ENCODE data around the gene UBAC2. TPM values are rescaled to one million over a fixed set of nuclear protein-coding genes. Genes with fewer than 3 reads are reported as not detected.

UBAC2 gene
- total and polyA plus RNA-seq, 5 donors from 2014 or later = 62.8 to 122 (median 101) TPM

- peaks cover 20% of the 10 kb centered on the region for H3K36me3 ChIP-seq (ENCODE audit: control insufficient read depth, insufficient read depth, low read length)
- Mint-ChIP-seq H3K27me3 (no peaks in the 10 kb centered on the region), H3K36me3 (peaks cover 31% of the 10 kb centered on the region), H3K27ac (peak overlapping the region; percentile 92 to 95 (median 94)), H3K4me1 (peaks cover 29 to 90% (median 55%) of the 10 kb centered on the region in 4 donors), H3K4me3 (peak overlapping the region in 3 of 4 donors; percentile 65 to 78 (median 65)), H3K9me3 (no peaks in the 10 kb centered on the region)
- H3K9me3 ChIP-seq (ENCODE audit: control insufficient read depth in 2 of 2, low read length in 2 of 2) = no peaks in the 10 kb centered on the region
- peak overlapping the region; percentile 37 for H3K4me3 ChIP-seq (ENCODE audit: low read depth, low read length)
- H3K4me1 ChIP-seq (ENCODE audit: control insufficient read depth, insufficient read depth, low read length, poor library complexity, severe bottlenecking) = peaks cover 64% of the 10 kb centered on the region
- H3K27me3 ChIP-seq (ENCODE audit: control insufficient read depth, insufficient read depth, low read length) = no peaks in the 10 kb centered on the region
- DNase-seq (no peak), ATAC-seq (ENCODE audit: low read depth in 2 of 2) (no peak)
- H3K27ac ChIP-seq (ENCODE audit: insufficient read depth, low read length, poor library complexity, severe bottlenecking) = peak overlapping the region; percentile 63
These were observed 179.5 kb downstream of the UBAC2 start for GRCh38 chr13:99379856-99380801.

GRCh38 chr13:99380921-99381645, 180.4 kb downstream of the UBAC2 start:
- Histone ChIP-seq H3K9me3 (ENCODE audit: control insufficient read depth in 2 of 2, low read length in 2 of 2) (no peaks in the 10 kb centered on the region), H3K27me3 (ENCODE audit: control insufficient read depth, insufficient read depth, low read length) (no peaks in the 10 kb centered on the region), H3K4me1 (ENCODE audit: control insufficient read depth, insufficient read depth, low read length, poor library complexity, severe bottlenecking) (peaks cover 56% of the 10 kb centered on the region), H3K27ac (ENCODE audit: insufficient read depth, low read length, poor library complexity, severe bottlenecking) (peak overlapping the region; percentile 63), H3K4me3 (ENCODE audit: low read depth, low read length) (peak overlapping the region; percentile 37), H3K36me3 (ENCODE audit: control insufficient read depth, insufficient read depth, low read length) (peaks cover 29% of the 10 kb centered on the region)
- Mint-ChIP-seq H3K9me3 (no peaks in the 10 kb centered on the region), H3K36me3 (peaks cover 32% of the 10 kb centered on the region), H3K27me3 (no peaks in the 10 kb centered on the region), H3K4me1 (peaks cover 23 to 90% (median 51%) of the 10 kb centered on the region in 4 donors), H3K4me3 (peak overlapping the region in 3 of 4 donors; percentile 65 to 78 (median 65)), H3K27ac (peak overlapping the region; percentile 92 to 95 (median 94))
- peak in 2 of 3 donors; percentile 50 to 81 for DNase-seq
- ATAC-seq (ENCODE audit: low read depth in 2 of 2) = peak; percentile 67 to 71

- peaks cover 26% of the 10 kb centered on the region for H3K36me3 Mint-ChIP-seq
- peak overlapping the region; percentile 15 for H3K4me3 ChIP-seq (ENCODE audit: low read depth, low read length)
- no peaks in the 10 kb centered on the region for H3K9me3 ChIP-seq (ENCODE audit: control insufficient read depth in 2 of 2, low read length in 2 of 2)
- H3K4me1 Mint-ChIP-seq = peaks cover 23 to 89% (median 50%) of the 10 kb centered on the region in 4 donors
- peak overlapping the region; percentile 92 to 95 (median 94) for H3K27ac Mint-ChIP-seq
- H3K27me3 Mint-ChIP-seq = no peaks in the 10 kb centered on the region
- H3K27ac ChIP-seq (ENCODE audit: insufficient read depth, low read length, poor library complexity, severe bottlenecking) = peak overlapping the region; percentile 63
- peaks cover 30% of the 10 kb centered on the region for H3K36me3 ChIP-seq (ENCODE audit: control insufficient read depth, insufficient read depth, low read length)
- H3K4me3 Mint-ChIP-seq = peak overlapping the region; percentile 64 to 78 (median 70)
- H3K9me3 Mint-ChIP-seq = no peaks in the 10 kb centered on the region
- no peaks in the 10 kb centered on the region for H3K27me3 ChIP-seq (ENCODE audit: control insufficient read depth, insufficient read depth, low read length)
- peaks cover 54% of the 10 kb centered on the region for H3K4me1 ChIP-seq (ENCODE audit: control insufficient read depth, insufficient read depth, low read length, poor library complexity, severe bottlenecking)
- no peak for DNase-seq
- ATAC-seq (ENCODE audit: low read depth in 2 of 2) = no peak
These were observed 181.1 kb downstream of the UBAC2 start for GRCh38 chr13:99381766-99382165.

- Mint-ChIP-seq H3K36me3 (peaks cover 25% of the 10 kb centered on the region), H3K27me3 (no peaks in the 10 kb centered on the region), H3K4me3 (peak overlapping the region in 3 of 4 donors; percentile 65 to 80 (median 75)), H3K4me1 (peaks cover 27 to 90% (median 54%) of the 10 kb centered on the region in 4 donors), H3K27ac (peak overlapping the region; percentile 92 to 95 (median 94)), H3K9me3 (no peaks in the 10 kb centered on the region)
- peak in 1 of 3 donors; percentile 44 for DNase-seq
- H3K4me3 ChIP-seq (ENCODE audit: low read depth, low read length) = peak overlapping the region; percentile 31
- peak; percentile 14 to 28 for ATAC-seq (ENCODE audit: low read depth in 2 of 2)
- no peaks in the 10 kb centered on the region for H3K9me3 ChIP-seq (ENCODE audit: control insufficient read depth in 2 of 2, low read length in 2 of 2)
- peaks cover 62% of the 10 kb centered on the region for H3K4me1 ChIP-seq (ENCODE audit: control insufficient read depth, insufficient read depth, low read length, poor library complexity, severe bottlenecking)
- peaks cover 25% of the 10 kb centered on the region for H3K36me3 ChIP-seq (ENCODE audit: control insufficient read depth, insufficient read depth, low read length)
- H3K27ac ChIP-seq (ENCODE audit: insufficient read depth, low read length, poor library complexity, severe bottlenecking) = peak overlapping the region; percentile 24
- no peaks in the 10 kb centered on the region for H3K27me3 ChIP-seq (ENCODE audit: control insufficient read depth, insufficient read depth, low read length)
These were observed 181.9 kb downstream of the UBAC2 start for GRCh38 chr13:99382428-99383133.

- Histone ChIP-seq H3K4me3 (ENCODE audit: low read depth, low read length) (no peak overlapping the region), H3K4me1 (ENCODE audit: control insufficient read depth, insufficient read depth, low read length, poor library complexity, severe bottlenecking) (peaks cover 65% of the 10 kb centered on the region), H3K27ac (ENCODE audit: insufficient read depth, low read length, poor library complexity, severe bottlenecking) (peak overlapping the region; percentile 24), H3K9me3 (ENCODE audit: control insufficient read depth in 2 of 2, low read length in 2 of 2) (no peaks in the 10 kb centered on the region), H3K36me3 (ENCODE audit: control insufficient read depth, insufficient read depth, low read length) (peaks cover 20% of the 10 kb centered on the region), H3K27me3 (ENCODE audit: control insufficient read depth, insufficient read depth, low read length) (no peaks in the 10 kb centered on the region)
- Mint-ChIP-seq H3K36me3 (peaks cover 21% of the 10 kb centered on the region), H3K9me3 (no peaks in the 10 kb centered on the region), H3K4me3 (peak overlapping the region in 3 of 4 donors; percentile 65 to 80 (median 75)), H3K27ac (peak overlapping the region; percentile 92 to 95 (median 94)), H3K4me1 (peaks cover 28 to 94% (median 59%) of the 10 kb centered on the region in 4 donors), H3K27me3 (no peaks in the 10 kb centered on the region)
- DNase-seq (no peak), ATAC-seq (ENCODE audit: low read depth in 2 of 2) (no peak)
These were observed 182.9 kb downstream of the UBAC2 start for GRCh38 chr13:99383511-99383921.

GRCh38 chr13:99383946-99384345, 183.3 kb downstream of the UBAC2 start:
- peaks cover 20% of the 10 kb centered on the region for H3K36me3 ChIP-seq (ENCODE audit: control insufficient read depth, insufficient read depth, low read length)
- ATAC-seq (ENCODE audit: low read depth in 2 of 2) (no peak), DNase-seq (no peak)
- Mint-ChIP-seq H3K27ac (peak overlapping the region; percentile 87 to 92 (median 92)), H3K27me3 (no peaks in the 10 kb centered on the region), H3K4me1 (peaks cover 28 to 93% (median 59%) of the 10 kb centered on the region in 4 donors), H3K4me3 (peak overlapping the region in 2 of 4 donors; percentile 52 to 65), H3K9me3 (no peaks in the 10 kb centered on the region), H3K36me3 (peaks cover 20% of the 10 kb centered on the region)
- no peak overlapping the region for H3K4me3 ChIP-seq (ENCODE audit: low read depth, low read length)
- H3K27ac ChIP-seq (ENCODE audit: insufficient read depth, low read length, poor library complexity, severe bottlenecking) = peak overlapping the region; percentile 24
- H3K9me3 ChIP-seq (ENCODE audit: control insufficient read depth in 2 of 2, low read length in 2 of 2) = no peaks in the 10 kb centered on the region
- H3K27me3 ChIP-seq (ENCODE audit: control insufficient read depth, insufficient read depth, low read length) = no peaks in the 10 kb centered on the region
- H3K4me1 ChIP-seq (ENCODE audit: control insufficient read depth, insufficient read depth, low read length, poor library complexity, severe bottlenecking) = peaks cover 65% of the 10 kb centered on the region

- DNase-seq (peak in 1 of 3 donors; percentile 39), ATAC-seq (ENCODE audit: low read depth in 2 of 2) (no peak)
- no peaks in the 10 kb centered on the region for H3K27me3 Mint-ChIP-seq
- Histone ChIP-seq H3K36me3 (ENCODE audit: control insufficient read depth, insufficient read depth, low read length) (peaks cover 18% of the 10 kb centered on the region), H3K4me1 (ENCODE audit: control insufficient read depth, insufficient read depth, low read length, poor library complexity, severe bottlenecking) (peaks cover 65% of the 10 kb centered on the region), H3K4me3 (ENCODE audit: low read depth, low read length) (no peak overlapping the region), H3K27me3 (ENCODE audit: control insufficient read depth, insufficient read depth, low read length) (no peaks in the 10 kb centered on the region), H3K27ac (ENCODE audit: insufficient read depth, low read length, poor library complexity, severe bottlenecking) (peak overlapping the region; percentile 28), H3K9me3 (ENCODE audit: control insufficient read depth in 2 of 2, low read length in 2 of 2) (no peaks in the 10 kb centered on the region)
- peak overlapping the region in 2 of 4 donors; percentile 38 to 52 for H3K4me3 Mint-ChIP-seq
- no peaks in the 10 kb centered on the region for H3K9me3 Mint-ChIP-seq
- H3K27ac Mint-ChIP-seq = peak overlapping the region; percentile 53 to 92 (median 65)
- H3K36me3 Mint-ChIP-seq = peaks cover 15% of the 10 kb centered on the region
- H3K4me1 Mint-ChIP-seq = peaks cover 28 to 88% (median 56%) of the 10 kb centered on the region in 4 donors
These were observed 183.8 kb downstream of the UBAC2 start for GRCh38 chr13:99384468-99384867.
